Hematopoietic multipotent progenitor cell (in vitro differentiated cells): ENCODE results near the gene C1QTNF9. TPM values are rescaled to one million over a fixed set of nuclear protein-coding genes. Genes with fewer than 3 reads are reported as not detected.
"Not testable (repeated sequence)": the region's sequence is repeated elsewhere in the genome, so short reads cannot be mapped to it uniquely, and the experiment has no call there.

Experiments
- DNase-seq, 3 donors: peaks; one replicate each; pipeline ENCODE4 v3.0.0-alpha.2; 2011 to 2015; ENCODE audit warnings: low read depth in 2 of 3, low spot score in 2 of 3
- total RNA-seq: library from RNA; depleted of rRNA; stranded (reverse); fragments of >200 nt; gene quantifications from one replicate; pipeline ENCODE4 v1.2.3, GENCODE V29; 2012

C1QTNF9 gene
- total RNA-seq, 1 donor = under 0.01 TPM

- DNase-seq = no peak
These were observed 28.0 kb upstream of the C1QTNF9 start for GRCh38 chr13:24281188-24282008.

GRCh38 chr13:24282256-24282655, 27.1 kb upstream of the C1QTNF9 start:
- DNase-seq = no peak

GRCh38 chr13:24284889-24285565, 24.4 kb upstream of the C1QTNF9 start:
- DNase-seq = no peak

GRCh38 chr13:24286624-24287023, 22.8 kb upstream of the C1QTNF9 start:
- DNase-seq = no peak

- no peak for DNase-seq
These were observed 21.6 kb upstream of the C1QTNF9 start for GRCh38 chr13:24287748-24288287.

- DNase-seq = no peak
These were observed 20.5 kb upstream of the C1QTNF9 start for GRCh38 chr13:24288870-24289269.

- no peak for DNase-seq
These were observed 19.0 kb upstream of the C1QTNF9 start for GRCh38 chr13:24290280-24290932.

GRCh38 chr13:24292481-24292880, 16.9 kb upstream of the C1QTNF9 start:
- DNase-seq = no peak

GRCh38 chr13:24293746-24294145, 15.6 kb upstream of the C1QTNF9 start:
- no peak for DNase-seq

- no peak for DNase-seq
These were observed 9.8 kb upstream of the C1QTNF9 start for GRCh38 chr13:24299488-24300114.

GRCh38 chr13:24301434-24301833, 7.9 kb upstream of the C1QTNF9 start:
- DNase-seq = no peak

GRCh38 chr13:24301911-24302310, 7.5 kb upstream of the C1QTNF9 start:
- DNase-seq = no peak

GRCh38 chr13:24304620-24305019, 4.8 kb upstream of the C1QTNF9 start:
- DNase-seq = no peak

- DNase-seq = no peak
These were observed 2.7 kb upstream of the C1QTNF9 start for GRCh38 chr13:24306632-24307031.

- DNase-seq = no peak
These were observed 1.9 kb upstream of the C1QTNF9 start for GRCh38 chr13:24307211-24308067.

- DNase-seq = no peak
These were observed 1.3 kb upstream of the C1QTNF9 start for GRCh38 chr13:24308068-24308445.

GRCh38 chr13:24308488-24309020, 826 bp upstream of the C1QTNF9 start:
- DNase-seq = no peak

GRCh38 chr13:24313439-24313838, 4.1 kb downstream of the C1QTNF9 start:
- peak in 2 of 3 donors; percentile 5 to 29 for DNase-seq

GRCh38 chr13:24317835-24318234, 8.5 kb downstream of the C1QTNF9 start:
- not testable (repeated sequence) for DNase-seq

GRCh38 chr13:24318878-24319277, 9.5 kb downstream of the C1QTNF9 start:
- not testable (repeated sequence) for DNase-seq
